Sigmoid colon (tissue), 4 donors: Measurements from ENCODE around the gene VANGL1.

Experiments
- CTCF ChIP-seq, 4 experiments: fragments of 450-650 bp in 3 of 4; fragments of 200-600 bp in 1 of 4; IDR thresholded peaks; one replicate each; pipeline ENCODE4 v1.5.1; 2016 to 2019; ENCODE audit warnings: antibody characterized with exemption in 4 of 4, mild to moderate bottlenecking in 3 of 4, moderate library complexity in 2 of 4
- EP300 ChIP-seq, 4 donors: sonication (generic); formaldehyde crosslinking; IDR thresholded peaks; one replicate each; pipeline ENCODE4 v1.6.1; 2017; ENCODE audit warnings: antibody characterized with exemption in 4 of 4
- POLR2A ChIP-seq, 2 donors: fragments of 450-650 bp; IDR thresholded peaks; one replicate each; pipeline ENCODE4 v1.6.1; 2016; ENCODE audit warnings: antibody characterized with exemption in 2 of 2, mild to moderate bottlenecking in 2 of 2, moderate library complexity in 2 of 2
- POLR2AphosphoS5 ChIP-seq, 4 donors: sonication (generic); formaldehyde crosslinking; IDR thresholded peaks; one replicate each; pipeline ENCODE4 v1.6.1; 2017; ENCODE audit warnings: antibody characterized with exemption in 4 of 4

GRCh38 chr1:115725600-115725999 is 83.8 kb downstream of the VANGL1 start:
- TF ChIP-seq POLR2AphosphoS5 (IDR thresholded peaks at IDR 0.05) = no peak
- TF ChIP-seq CTCF (IDR thresholded peaks at IDR 0.05) = no peak
- no peak for TF ChIP-seq POLR2A (IDR thresholded peaks at IDR 0.05)
- TF ChIP-seq EP300 (IDR thresholded peaks at IDR 0.05) = no peak
